Liver (tissue), 9 donors: ENCODE results near the gene ZC3H11A. TPM values are rescaled to one million over a fixed set of nuclear protein-coding genes. Genes with fewer than 3 reads are reported as not detected.
"Not testable (repeated sequence)": the region's sequence is repeated elsewhere in the genome, so short reads cannot be mapped to it uniquely, and the experiment has no call there.

Experiments used
- DNase-seq: peaks from one replicate; pipeline ENCODE4 v3.0.0-alpha.2; 2017; ENCODE audit warnings: low spot score
- H3K27ac ChIP-seq, 2 donors: one replicate each; pipeline ENCODE4 v1.7.0; 2013; ENCODE audit warnings: inconsistent platforms in 2 of 2, low read length in 2 of 2, control low read depth in 1 of 2, low read depth in 1 of 2, mild to moderate bottlenecking in 1 of 2
- H3K27me3 ChIP-seq, 4 donors: one replicate each; pipeline versions ENCODE4 v1.6.1 to v1.7.0; 2013; ENCODE audit warnings: low read length in 3 of 4, inconsistent platforms in 1 of 4, mild to moderate bottlenecking in 1 of 4, moderate library complexity in 1 of 4; ENCODE audit not compliant: control insufficient read depth in 4 of 4, insufficient read depth in 4 of 4
- H3K36me3 ChIP-seq, 4 donors: one replicate each; pipeline versions ENCODE4 v1.6.1 to v1.7.0; 2013; ENCODE audit warnings: low read length in 3 of 4, mild to moderate bottlenecking in 3 of 4, low read depth in 1 of 4, moderate library complexity in 1 of 4; ENCODE audit not compliant: control insufficient read depth in 4 of 4, insufficient read depth in 3 of 4
- H3K4me1 ChIP-seq, 4 donors: one replicate each; pipeline versions ENCODE4 v1.6.1 to v1.7.0; 2013; ENCODE audit warnings: low read length in 3 of 4, mild to moderate bottlenecking in 3 of 4, moderate library complexity in 1 of 4; ENCODE audit not compliant: control insufficient read depth in 4 of 4, insufficient read depth in 4 of 4
- H3K4me3 ChIP-seq, 3 donors: one replicate each; pipeline versions ENCODE4 v1.6.1 to v1.7.0; 2013; ENCODE audit warnings: low read length in 3 of 3, control low read depth in 1 of 3, low read depth in 1 of 3, mild to moderate bottlenecking in 1 of 3
- H3K9ac ChIP-seq, 2 donors: one replicate each; pipeline ENCODE4 v1.7.0; 2013; ENCODE audit warnings: low read length in 2 of 2, mild to moderate bottlenecking in 2 of 2, moderate library complexity in 2 of 2, control low read depth in 1 of 2, low read depth in 1 of 2
- H3K9me3 ChIP-seq, 4 donors: one replicate each; pipeline versions ENCODE4 v1.6.1 to v1.7.0; 2013; ENCODE audit warnings: low read length in 3 of 4; ENCODE audit not compliant: control insufficient read depth in 4 of 4
- ATF3 ChIP-seq: IDR thresholded peaks from 2 replicates; pipeline ENCODE4 v1.6.1; 2016; ENCODE audit warnings: antibody characterized with exemption
- CTCF ChIP-seq: fragments of 150-350 bp; IDR thresholded peaks from 2 replicates; pipeline ENCODE4 v1.5.1; 2017; ENCODE audit warnings: improper control_type of control experiment, low read depth, low read length; ENCODE audit not compliant: missing input control
- EGR1 ChIP-seq, 2 donors: IDR thresholded peaks; 2 replicates each; pipeline ENCODE4 v1.6.1; 2016 to 2018; ENCODE audit warnings: antibody characterized with exemption in 2 of 2, low read depth in 2 of 2
- FOXA1 ChIP-seq: IDR thresholded peaks from 2 replicates; pipeline ENCODE4 v1.6.1; 2016; ENCODE audit warnings: antibody characterized with exemption
- FOXA2 ChIP-seq: IDR thresholded peaks from 2 replicates; pipeline ENCODE4 v1.6.1; 2016; ENCODE audit warnings: antibody characterized with exemption
- GABPA ChIP-seq, 2 donors: IDR thresholded peaks in 1 of 2; conservative IDR thresholded peaks in 1 of 2; 2 replicates each; pipeline ENCODE4 v1.6.1; 2016; ENCODE audit warnings: antibody characterized with exemption in 2 of 2, mild to moderate bottlenecking in 1 of 2, moderate library complexity in 1 of 2
- HNF4G ChIP-seq: IDR thresholded peaks from 2 replicates; pipeline ENCODE4 v1.6.1; 2016; ENCODE audit warnings: antibody characterized with exemption
- JUND ChIP-seq, 2 donors: IDR thresholded peaks; 2 replicates each; pipeline ENCODE4 v1.6.1; 2016; ENCODE audit warnings: antibody characterized with exemption in 2 of 2
- NR2F2 ChIP-seq: IDR thresholded peaks from 2 replicates; pipeline ENCODE4 v1.6.1; 2016; ENCODE audit warnings: antibody characterized with exemption
- RAD21 ChIP-seq, 2 donors: IDR thresholded peaks; 2 replicates each; pipeline ENCODE4 v1.6.1; 2016; ENCODE audit warnings: antibody characterized with exemption in 2 of 2, mild to moderate bottlenecking in 2 of 2
- REST ChIP-seq: IDR thresholded peaks from 2 replicates; pipeline ENCODE4 v1.6.1; 2016; ENCODE audit warnings: antibody characterized with exemption, mild to moderate bottlenecking
- RXRA ChIP-seq, 2 donors: IDR thresholded peaks; 2 replicates each; pipeline ENCODE4 v1.6.1; 2017 to 2018; ENCODE audit warnings: antibody characterized with exemption in 2 of 2, mild to moderate bottlenecking in 1 of 2
- SP1 ChIP-seq: IDR thresholded peaks from 2 replicates; pipeline ENCODE4 v1.6.1; 2018; ENCODE audit warnings: antibody characterized with exemption, mild to moderate bottlenecking
- YY1 ChIP-seq: IDR thresholded peaks from 2 replicates; pipeline ENCODE4 v1.6.1; 2016; ENCODE audit warnings: antibody characterized with exemption, mild to moderate bottlenecking
- ZBTB33 ChIP-seq: IDR thresholded peaks from 2 replicates; pipeline ENCODE4 v1.6.1; 2016; ENCODE audit warnings: antibody characterized with exemption
- WGBS: extraction: QIAGEN DNeasy Blood & Tissue Kit; methylation state at CpG from one replicate; pipeline ENCODE4 v1.1.7; 2013; 5-methylcytosine and 5-hydroxymethylcytosine counted together
- polyA plus RNA-seq, 2 donors: library from polyadenylated mRNA; stranded (reverse) in 1 of 2; unstranded in 1 of 2; fragments of 200-250 nt in 1 of 2; fragments of >200 nt in 1 of 2; fragmentation: Nextera tagmentation in 1 of 2; extraction: Ambion mirVana in 1 of 2; gene quantifications; one replicate each; pipeline versions ENCODE4 v1.2.1 to v1.2.3, GENCODE V29; 2013 to 2015
- total RNA-seq, 2 donors: library from RNA; depleted of rRNA; stranded (reverse); fragments of >200 nt; gene quantifications; one replicate each; pipeline ENCODE4 v1.2.3, GENCODE V29; 2014
- donor health status: healthy.
- donor health status: healthy.
- donor health status: healthy.
- donor health status: healthy.
- donor health status: healthy.

Gene ZC3H11A
- total and polyA plus RNA-seq, 4 donors = 14.9 to 76.8 (median 30.2) TPM

- TF ChIP-seq CTCF (no peak), ATF3 (no peak), SP1 (no peak)
Observed at GRCh38 chr1:203760506-203760905, 34.9 kb upstream of the ZC3H11A start (continued).

GRCh38 chr1:203761958-203762357, 33.5 kb upstream of the ZC3H11A start:
- H3K27me3 ChIP-seq, DNase-seq, H3K9ac ChIP-seq, H3K27ac ChIP-seq, H3K9me3 ChIP-seq, H3K36me3 ChIP-seq, H3K4me3 ChIP-seq, H3K4me1 ChIP-seq: not testable (repeated sequence)
- whole genome bisulfite sequencing = 93% methylated on average over 7 of the region's 7 CpGs

GRCh38 chr1:203763505-203763904, 31.9 kb upstream of the ZC3H11A start:
- H3K36me3 ChIP-seq = no peaks in the 10 kb centered on the region
- H3K9me3 ChIP-seq = no peaks in the 10 kb centered on the region
- no peak overlapping the region for H3K27ac ChIP-seq
- H3K27me3 ChIP-seq = no peaks in the 10 kb centered on the region
- 96% methylated on average over 1 of the region's 1 CpG for WGBS
- H3K9ac ChIP-seq = no peak overlapping the region
- H3K4me1 ChIP-seq = no peaks in the 10 kb centered on the region
- DNase-seq = no peak
- TF ChIP-seq NR2F2 = no peak
- TF ChIP-seq CTCF = no peak
- no peak for TF ChIP-seq FOXA1
- TF ChIP-seq RXRA (IDR thresholded peaks at IDR 0.05) = no peak
- no peak for TF ChIP-seq SP1
- no peak for TF ChIP-seq HNF4G
- TF ChIP-seq YY1 = no peak
- TF ChIP-seq ZBTB33 = no peak
- TF ChIP-seq GABPA (IDR thresholded peaks at IDR 0.05 in 1 of 2, conservative IDR thresholded peaks at IDR 0.05 in 1 of 2) = no peak
- no peak for TF ChIP-seq EGR1 (IDR thresholded peaks at IDR 0.05; ENCODE audit: low read depth in 2 of 2)
- TF ChIP-seq JUND (IDR thresholded peaks at IDR 0.05) = no peak
- no peak for TF ChIP-seq REST
- no peak for TF ChIP-seq FOXA2
- TF ChIP-seq RAD21 (IDR thresholded peaks at IDR 0.05) = no peak
- H3K4me3 ChIP-seq = no peak overlapping the region
